NCI-H2081 (cell line): ENCODE results near the gene GALNT10.
"Not testable (repeated sequence)": the region's sequence is repeated elsewhere in the genome, so short reads cannot be mapped to it uniquely, and the experiment has no call there.

Experiments
- DNase-seq, 2 experiments: peaks; one replicate each; lab custom pipeline; 2025; lab: John Stamatoyannopoulos, UW

The GALNT10 gene

DNA sequence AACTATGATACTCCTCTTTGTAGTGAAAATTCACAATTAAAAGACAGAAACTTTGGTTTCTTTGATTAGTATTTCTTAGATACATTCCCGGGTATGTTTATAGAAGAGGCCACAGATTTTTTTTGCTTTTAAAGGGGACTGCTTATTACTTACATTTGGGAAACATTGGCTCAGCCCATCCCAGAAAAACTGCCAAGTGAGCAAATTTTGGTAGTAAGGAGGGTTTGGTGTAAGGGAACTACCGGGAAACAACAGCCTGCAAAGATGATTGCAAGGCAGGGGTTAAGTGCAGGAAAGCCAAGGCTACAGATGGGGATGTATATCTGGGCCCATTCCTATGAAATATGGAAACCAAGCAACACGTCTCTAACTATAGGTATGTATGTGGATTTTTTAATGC is 166.4 kb downstream of the GALNT10 start:
- DNase-seq: no peak

DNA sequence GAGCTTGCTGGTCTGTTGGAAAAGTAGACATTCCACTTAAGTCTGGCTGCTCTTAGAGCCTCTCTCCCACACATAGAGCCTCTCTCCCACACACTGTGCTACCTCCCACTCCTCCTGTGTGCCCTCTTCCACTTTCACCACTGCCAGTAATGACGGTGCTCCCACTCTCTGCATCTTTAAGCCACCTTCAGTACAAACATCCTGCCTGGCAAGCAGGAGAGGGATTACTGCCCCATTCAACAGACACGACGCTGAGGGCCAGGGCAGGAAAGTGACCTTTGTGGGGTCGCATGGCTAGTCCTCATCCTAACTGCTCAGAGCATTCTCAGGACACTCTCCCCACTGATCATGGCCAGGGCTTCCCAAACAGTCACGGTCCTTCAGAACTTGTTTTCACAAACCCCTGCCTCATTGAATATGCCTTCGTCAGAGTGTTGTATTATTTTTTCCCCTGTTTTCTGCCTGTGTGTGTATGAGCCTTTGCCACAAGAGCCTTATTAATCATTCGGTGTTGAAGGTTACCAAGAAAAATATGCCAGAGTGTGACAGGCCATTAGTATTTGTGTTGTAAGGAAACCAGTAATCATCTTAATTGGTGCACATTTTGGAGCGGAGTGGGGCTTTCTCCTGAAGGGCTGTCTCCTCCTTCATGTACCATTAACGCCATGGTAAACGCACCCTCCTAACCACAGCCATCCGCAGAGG is 168.1 kb downstream of the GALNT10 start:
- DNase-seq: peak; percentile 39 to 67

DNA sequence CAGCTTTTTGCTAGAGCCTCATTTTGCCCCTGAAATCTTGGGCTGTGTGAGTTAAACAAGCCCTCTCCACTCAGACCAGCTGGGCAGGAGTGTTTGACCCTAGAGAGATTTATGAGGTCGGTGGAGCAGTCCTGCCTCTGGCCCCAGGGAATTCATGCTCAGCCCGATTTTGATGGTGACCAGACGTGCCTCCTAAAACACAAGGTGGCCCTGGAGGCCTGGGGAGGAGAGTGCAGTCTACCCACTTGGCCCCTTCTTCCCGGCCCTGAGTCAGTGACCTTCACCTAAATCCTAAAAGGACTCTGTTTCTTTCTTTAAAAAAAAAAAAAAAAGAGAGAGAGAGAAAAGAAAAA is 168.7 kb downstream of the GALNT10 start:
- DNase-seq: no peak

DNA sequence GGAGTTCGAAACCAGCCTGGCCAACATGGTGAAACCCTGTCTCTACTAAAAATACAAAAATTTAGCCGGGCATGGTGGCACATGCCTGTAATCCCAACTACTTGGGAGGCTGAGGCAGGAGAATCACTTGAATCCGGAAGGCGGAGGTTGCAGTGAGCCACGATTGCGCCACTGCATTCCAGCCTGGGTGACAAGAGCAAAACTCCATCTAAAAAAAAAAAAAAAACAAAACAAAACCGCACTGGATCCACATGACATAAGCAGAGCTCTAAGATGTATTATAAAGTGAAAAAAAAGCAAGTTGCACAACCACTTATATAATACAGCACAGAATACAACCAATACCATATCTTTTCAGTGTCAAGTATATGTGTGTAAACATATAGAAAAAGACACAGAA is 169.7 kb downstream of the GALNT10 start:
- DNase-seq: not testable (repeated sequence)

DNA sequence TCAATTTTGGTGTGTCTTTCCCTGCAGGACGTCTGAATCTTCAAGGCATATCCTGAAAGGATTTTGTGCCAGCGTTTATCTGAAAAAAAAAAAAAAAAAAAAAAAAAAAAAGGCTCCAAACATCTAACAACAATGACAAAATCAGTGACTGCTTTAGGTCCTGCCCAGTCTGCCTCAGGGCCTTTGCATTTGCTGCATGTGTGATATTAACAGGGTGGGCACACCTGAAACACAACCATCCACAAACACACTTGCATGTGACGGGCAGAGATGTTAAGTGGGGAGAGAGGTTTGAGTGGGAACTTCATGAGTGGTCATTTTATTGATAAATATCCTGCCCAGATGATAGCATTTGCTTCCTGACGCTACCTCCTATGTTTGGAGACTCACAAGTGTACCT is 172.9 kb downstream of the GALNT10 start:
- DNase-seq: no peak

DNA sequence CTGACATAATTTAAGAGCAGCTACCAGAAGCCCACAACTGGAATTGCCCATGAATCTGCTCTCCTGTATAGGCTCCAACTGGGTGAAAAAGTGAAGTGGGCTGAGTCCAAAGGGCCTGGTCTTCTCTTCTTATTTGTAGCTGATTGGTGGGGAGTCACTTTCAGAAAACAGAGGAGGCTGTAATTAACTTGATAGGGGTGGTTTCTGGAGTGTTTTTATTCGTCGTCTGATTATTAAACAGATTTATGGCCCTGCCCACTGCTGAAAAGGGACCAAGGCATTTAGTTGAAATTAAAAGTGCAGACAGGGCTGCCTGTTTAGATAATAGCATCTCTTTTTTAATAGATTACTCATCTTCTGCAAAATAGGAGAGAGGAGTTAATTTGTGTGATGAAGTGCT is 174.2 kb downstream of the GALNT10 start:
- DNase-seq: no peak

DNA sequence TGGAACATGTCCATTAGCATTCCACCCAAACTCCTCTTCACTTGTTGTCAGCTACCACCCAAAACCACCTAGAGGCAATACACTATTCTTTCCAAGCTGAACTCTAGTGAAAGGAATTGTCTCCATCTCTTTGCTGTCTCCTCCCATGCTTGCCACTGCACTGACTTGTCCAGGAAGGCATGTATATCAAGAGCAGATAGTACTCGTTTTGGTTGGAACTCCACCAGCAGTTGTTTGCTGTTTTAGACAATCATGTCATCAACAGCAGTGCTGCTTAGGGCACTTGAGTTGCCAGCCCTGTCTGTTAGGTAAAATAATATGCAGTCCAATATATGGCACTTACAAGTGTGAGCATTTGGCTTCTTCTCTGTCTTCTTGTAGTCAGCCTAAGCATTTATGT is 175.3 kb downstream of the GALNT10 start:
- no peak for DNase-seq

DNA sequence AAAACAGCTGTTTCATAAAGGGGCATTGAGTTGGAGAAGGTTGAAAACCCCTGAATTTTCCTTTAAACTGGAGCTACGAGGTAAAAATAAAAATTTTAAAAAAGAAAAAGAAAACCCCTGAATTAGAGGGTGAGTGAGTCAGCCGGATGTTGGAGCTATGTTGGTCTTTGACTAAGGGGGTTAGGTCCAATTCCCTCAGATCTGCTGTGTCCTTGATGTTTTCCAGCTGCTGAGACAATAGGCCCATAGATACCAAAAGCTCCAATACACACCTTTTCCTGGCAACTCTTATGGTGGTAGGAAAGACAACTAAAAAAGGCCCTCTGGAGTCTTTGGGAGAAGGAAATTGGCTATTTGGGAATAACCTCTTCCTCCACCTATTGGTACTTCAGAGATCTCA is 175.8 kb downstream of the GALNT10 start:
- no peak for DNase-seq

DNA sequence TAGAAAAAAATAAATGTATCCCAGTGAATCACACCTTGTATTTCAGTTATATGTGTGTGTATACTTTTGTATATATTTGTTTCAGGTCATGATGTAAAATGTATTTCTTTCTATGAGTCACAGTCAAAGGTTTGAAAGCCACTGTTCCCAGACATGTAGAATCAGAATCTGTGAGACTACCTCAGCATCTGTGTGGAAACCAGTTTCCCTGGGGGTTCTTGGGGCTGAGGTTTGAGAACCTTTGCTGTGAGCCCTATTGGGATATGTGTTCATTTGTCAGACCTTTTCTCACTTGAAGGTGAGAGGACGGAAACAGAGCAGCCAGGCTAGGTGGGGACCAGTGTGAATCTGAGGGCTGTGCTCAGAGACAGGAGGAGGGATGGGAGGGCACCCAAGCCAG is 176.6 kb downstream of the GALNT10 start:
- no peak for DNase-seq

DNA sequence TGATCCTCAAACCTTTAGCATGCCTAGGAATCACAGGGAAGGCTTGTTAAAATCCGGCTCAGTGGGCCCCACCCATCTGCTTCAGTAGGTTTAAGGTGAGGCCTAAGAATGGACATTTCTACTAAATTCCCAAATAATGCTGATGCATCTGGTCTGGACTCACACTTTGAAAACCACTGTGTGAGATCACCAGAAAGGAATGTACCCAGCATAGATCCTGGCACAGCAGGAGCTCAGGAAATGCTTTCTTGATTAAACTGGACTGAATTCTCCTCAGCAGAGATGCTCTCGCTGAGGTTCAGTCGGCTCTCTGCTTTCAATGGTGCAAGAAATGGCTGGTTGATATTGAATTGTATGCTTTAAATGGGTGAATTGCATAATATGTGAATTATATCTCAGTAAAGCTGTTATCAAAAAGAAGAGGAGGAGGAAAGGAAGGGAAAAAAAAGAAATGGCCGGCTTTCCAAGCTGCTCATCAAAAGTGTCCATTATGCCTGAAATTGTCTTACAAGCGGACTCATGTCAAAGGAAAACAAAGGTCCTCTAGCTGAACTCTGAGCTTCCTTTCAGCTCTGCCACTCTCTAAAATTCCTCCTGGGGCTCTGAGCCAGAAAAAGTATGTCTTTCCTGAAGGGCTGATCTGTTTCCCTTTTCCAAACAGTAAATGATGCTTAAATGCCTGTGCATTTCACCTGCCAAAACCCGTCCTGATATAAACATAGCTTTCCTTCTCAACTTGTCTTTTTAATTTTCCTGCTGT is 177.7 kb downstream of the GALNT10 start:
- DNase-seq: no peak

DNA sequence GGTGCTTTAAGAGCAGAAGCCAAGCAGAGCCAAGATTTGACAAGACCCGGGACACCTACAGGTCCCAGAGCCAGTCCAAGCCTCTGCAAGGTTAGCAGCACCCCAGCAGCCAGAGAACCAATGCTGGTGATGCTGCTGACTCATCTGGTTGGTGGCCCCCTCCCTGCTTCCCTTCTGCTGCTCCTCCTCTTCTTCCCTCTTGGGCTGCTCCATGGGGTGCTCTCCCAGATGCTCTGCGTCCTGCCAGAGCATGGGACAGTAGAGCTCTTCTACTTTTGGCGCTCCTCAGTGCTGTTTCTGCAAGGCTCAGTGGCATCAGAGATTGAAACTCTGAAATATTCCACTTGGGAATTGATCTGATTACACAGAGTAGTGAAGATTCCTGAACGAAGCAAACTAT is 179.1 kb downstream of the GALNT10 start:
- no peak for DNase-seq

DNA sequence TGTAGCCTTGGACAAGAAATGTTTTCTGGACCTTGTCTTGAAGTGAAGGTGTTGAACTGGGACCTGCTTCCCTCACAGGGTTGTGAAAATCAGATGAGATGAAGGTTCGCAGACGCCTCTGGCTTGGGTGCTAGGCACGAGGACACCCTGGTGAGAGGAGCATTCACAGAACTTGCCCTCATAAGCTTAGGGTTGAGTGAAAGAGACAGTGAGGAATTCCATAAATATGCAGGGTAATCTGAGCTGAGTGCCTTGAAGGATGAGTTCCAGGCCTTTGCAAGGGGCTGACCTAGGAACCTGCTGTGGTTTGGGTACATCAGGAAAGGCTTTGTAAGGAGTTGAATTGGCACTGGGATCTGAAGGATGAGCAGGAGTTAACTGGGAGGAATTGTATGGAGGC is 179.6 kb downstream of the GALNT10 start:
- DNase-seq: no peak

DNA sequence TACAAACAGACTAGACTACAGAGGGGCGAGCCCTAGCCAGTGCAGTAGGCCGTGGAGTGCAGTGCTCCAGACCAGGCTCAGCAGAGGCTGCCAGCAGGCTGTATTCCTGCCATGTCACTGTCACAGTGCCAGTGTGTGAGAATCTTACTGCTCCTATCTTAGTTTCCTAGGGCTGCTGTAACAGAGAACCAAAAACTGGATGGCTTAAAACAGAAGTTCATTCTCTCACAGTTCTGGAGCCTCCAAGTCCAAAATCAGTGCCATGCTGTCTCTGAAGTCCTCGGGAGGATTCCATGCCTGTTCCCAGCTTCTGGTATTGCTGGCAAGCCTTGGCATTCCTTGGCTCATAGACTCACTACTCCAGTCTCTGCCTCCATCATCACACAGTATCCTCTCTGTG is 180.3 kb downstream of the GALNT10 start:
- no peak for DNase-seq

DNA sequence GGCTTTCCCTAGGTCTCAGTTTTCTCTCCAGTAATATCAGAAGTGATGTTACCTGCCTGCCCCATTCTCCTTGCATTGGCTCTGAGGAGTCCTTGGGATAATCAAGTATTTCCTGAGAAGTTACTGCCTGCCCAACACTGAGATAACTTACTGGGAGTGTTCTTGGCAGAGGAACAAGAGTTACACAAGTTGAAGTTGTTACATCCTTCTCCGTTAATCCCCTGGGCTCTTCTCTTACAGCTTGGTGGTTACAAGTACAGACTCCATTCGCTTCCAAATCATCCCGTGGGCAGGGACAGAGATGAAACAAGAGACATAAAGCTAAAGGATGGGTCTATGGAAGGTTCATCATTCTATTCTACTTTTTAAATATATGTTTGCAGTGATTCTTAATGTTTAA is 181.2 kb downstream of the GALNT10 start:
- no peak for DNase-seq

DNA sequence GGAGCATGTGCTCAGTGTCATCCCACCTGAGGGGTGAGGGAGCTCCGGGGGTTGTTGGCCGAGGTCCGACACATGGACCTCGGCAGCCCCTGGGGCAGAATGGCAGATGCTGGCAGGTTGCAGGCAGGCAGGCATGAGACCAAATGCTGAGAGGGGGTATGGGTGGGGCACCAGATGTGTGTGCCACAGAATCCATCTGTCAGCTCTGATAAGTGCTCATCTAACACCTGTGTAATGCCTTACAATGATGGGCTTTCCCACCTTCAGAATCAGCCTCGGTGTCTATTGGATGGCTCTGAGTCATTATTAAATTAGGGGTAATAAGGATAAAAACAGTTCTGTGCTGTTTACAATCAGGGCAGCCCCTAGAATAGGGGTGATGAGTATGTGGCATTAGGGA is 182.1 kb downstream of the GALNT10 start:
- DNase-seq: no peak

DNA sequence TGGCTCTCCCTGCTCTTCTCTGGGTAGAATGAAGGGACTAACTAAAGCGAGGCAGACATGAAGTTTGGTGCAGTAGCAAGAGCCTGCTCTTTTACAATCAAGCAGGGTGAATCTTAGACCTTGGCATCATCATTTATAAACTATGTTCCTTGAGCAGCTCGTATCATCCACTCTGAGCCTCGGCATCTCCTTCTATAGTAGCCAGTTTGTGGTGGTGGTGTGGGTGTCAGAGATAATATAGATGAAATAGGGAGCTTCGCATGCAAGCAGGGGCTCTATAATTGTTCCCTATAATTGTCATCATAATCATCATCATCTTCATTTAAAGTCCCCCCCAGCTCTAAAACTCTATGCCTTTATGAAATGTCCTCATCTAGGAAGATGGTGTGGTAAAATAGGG is 182.8 kb downstream of the GALNT10 start:
- DNase-seq: no peak

DNA sequence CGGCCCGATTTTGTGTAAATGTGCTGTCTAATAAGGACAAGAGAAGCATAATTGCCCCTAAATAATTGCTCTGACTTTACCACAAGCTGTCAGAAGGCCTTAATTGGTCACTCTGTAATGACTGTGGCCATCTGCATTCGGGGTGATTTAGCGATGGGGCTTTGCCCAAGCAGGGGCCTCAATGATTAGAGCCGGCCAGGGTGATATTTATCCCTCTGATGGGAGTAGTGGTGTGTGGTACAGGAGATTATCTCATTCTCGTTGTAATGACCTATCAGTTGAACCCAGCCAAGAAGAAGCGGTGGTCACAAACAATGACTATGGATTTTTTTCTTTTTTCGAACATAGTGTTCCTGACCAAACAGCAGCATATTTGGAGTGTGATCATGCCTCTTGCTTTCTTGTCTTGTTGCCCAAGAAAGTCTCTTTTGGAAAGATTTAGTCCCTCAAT is 183.2 kb downstream of the GALNT10 start:
- DNase-seq: no peak

DNA sequence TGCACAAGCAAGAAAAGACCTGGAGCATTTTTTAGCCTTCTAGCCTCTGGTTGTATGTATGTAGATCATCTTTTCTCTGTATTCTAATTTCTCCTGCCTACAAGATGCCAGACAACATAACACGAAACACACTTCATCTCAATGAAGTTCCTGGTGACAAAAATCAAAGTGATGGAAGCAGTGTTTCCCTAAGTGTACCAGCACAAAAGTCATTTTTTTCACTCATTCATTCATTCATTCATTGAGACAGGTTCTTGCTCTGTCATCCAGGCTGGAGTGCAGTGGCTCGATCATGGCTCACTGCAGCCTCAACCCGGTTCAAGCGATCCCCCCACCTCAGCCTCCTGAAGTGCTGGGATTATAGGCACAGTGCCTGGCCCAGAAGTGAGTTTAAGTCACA is 183.7 kb downstream of the GALNT10 start:
- no peak for DNase-seq

DNA sequence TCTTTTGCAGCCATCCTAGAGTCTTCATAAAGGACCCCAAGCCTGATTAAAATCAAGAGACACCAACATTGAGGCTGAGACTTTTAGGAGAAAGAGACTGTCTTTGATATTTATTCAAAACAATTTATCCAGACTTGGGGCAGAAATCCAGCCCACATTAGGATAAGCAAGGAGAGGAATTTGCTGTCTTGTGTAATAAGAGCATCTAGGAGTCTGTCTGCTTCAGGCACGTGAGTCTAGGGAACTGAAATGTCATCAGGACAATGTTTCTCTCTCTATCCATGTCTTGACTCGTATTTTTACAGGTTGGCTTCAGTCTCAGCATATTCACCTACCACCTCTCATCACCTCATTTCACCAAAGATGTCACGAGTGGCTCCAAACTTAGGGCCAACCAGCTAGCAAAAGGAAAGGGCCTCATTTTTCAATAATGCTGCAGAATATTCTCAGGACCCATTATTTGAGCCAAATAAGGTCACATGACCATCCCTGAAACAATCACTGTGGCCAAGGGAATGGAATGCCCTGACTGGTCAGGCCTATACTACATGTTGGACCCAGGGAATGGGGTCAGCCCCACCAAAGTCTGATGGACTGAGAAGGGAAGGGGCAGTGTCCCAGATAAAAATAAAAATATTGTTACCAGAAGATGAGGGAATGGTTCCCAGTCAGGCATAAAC is 184.9 kb downstream of the GALNT10 start:
- no peak for DNase-seq

DNA sequence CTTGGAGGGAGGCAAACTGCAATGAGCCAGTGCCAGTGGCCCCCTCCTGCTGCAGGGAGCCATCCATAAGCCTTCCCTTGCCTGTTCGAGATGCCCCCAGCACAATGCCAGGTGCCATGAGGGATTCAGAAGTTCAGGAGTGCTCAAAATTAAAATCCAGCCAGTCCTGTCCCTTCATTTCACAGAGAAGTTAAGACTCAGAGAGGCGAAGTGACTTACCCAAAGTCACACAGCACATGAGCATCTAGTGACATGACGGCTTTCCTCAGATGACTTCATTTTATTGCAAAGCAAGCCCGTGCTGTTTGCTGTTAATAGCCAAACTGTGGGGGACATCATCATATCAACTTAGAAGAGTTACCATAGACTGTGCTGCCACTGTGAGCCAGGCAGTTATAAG is 185.9 kb downstream of the GALNT10 start:
- DNase-seq: no peak

DNA sequence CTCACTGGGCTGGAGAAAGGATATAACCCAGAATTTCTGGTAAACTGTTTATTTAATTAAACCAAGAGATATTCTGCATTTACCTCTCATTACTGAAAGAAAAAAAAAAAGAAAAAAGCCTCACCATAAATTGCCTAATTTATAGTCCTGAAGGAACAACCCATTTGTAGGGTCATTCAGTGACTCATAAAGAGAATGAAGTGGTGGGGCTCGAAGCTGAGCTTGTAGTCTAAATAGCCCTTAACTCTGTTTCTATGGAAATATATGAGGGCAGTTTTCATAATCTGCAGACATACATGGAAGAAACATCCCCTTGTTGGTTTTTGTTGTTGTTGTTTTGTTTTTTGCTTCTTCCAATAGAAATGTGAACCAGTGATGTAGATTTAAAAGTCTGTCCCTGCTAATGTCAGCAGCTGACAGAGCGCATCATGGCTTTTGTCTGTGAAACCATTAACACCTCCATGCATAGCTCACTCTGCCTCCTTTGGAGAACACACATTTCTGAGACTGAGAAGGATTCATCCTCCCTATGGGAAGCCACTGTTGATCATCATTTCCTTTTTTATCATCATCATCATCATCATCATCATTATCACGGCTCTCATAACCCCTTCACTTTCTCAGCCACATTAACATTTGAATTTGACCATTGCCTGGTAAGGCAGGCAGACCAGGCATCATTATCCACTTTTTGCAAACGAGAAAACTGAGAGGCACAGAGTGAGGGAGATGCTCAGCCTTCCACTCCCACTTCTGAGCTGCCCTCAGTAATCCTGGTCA is 187.4 kb downstream of the GALNT10 start:
- DNase-seq: no peak

DNA sequence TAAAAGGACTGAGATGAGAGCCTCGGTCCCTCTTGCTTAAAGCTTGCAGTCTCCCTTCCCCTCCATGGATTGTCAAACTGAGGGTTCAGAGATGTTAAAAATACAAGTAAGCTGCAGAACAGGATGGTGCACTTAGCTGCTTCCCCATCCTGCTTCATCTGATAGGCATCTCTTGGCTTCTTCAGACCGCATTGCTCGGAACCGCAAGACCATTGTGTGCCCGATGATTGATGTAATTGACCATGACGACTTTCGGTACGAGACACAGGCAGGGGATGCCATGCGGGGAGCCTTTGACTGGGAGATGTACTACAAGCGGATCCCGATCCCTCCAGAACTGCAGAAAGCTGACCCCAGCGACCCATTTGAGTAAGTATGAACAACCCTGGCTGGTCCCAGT is 189.7 kb downstream of the GALNT10 start:
- DNase-seq: no peak
